ENCODE measurements around the gene C1orf21.

DNA sequence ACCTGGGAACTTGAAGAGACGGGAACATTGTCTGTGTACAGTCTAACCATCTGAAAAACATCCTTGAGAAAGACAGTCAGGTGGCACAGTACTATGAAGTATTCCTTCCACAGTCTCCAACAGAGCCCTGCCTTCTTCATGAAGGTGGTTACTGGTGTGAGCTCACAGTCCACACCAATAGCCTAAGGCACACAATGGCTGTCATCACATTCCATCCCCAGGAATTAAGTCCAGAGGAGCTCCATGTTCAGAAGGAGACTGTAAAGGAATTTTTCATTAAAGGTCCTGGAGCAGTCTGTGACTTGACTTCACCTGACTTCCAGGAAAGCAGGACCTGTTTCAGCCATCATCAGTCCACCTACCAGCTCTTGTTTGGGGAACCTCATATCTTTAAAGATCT lies 180.2 kb downstream of the C1orf21 start:
- TF ChIP-seq TAF1 (IDR thresholded peaks at IDR 0.05; ENCODE audit: low read depth, low read length) (no peak), POLR2AphosphoS5 (IDR thresholded peaks at IDR 0.05; ENCODE audit: low read depth, low read length) (no peak), POLR2A (IDR thresholded peaks at IDR 0.05; ENCODE audit: low read depth, low read length) (no peak), PAX5 (IDR thresholded peaks at IDR 0.05; ENCODE audit: insufficient read depth, low read length, severe bottlenecking) (no peak), POU2F2 (IDR thresholded peaks at IDR 0.05; ENCODE audit: low read depth, low read length) (no peak)

Measured in GM12891 (cell line).